ENCODE measurements around the gene RTKN.

RTKN gene

GRCh38 chr2:74458938-74459363, 17.2 kb upstream of the RTKN start:
- Histone ChIP-seq H3K4me2 (ENCODE audit: low read depth, low read length, poor library complexity, severe bottlenecking) (peak overlapping the region; percentile 95), H4K20me1 (ENCODE audit: low read depth, low read length) (no peaks in the 10 kb centered on the region), H3K4me3 (ENCODE audit: insufficient read depth, low read length, poor library complexity, severe bottlenecking) (peak overlapping the region; percentile 86), H3K27me3 (ENCODE audit: low read length) (no peaks in the 10 kb centered on the region), H3F3A (ENCODE audit: insufficient read depth) (peaks cover 14% of the 10 kb centered on the region), H2AFZ (ENCODE audit: low read depth, low read length, severe bottlenecking) (no peak overlapping the region), H3K79me2 (ENCODE audit: insufficient read depth, low read length) (peaks cover 7% of the 10 kb centered on the region; the same call in 1 of the 2 replicates), H3K36me3 (ENCODE audit: low read length) (no peaks in the 10 kb centered on the region; the same call in 1 of the 2 replicates), H3K9ac (ENCODE audit: low read length) (peak overlapping the region; percentile 82), H3K9me2 (replicated peaks; ENCODE audit: insufficient read depth, low read length) (no peaks in the 10 kb centered on the region), H3K9me3 (ENCODE audit: insufficient read depth, low read length) (no peaks in the 10 kb centered on the region), H3K27ac (ENCODE audit: low read depth, low read length) (no peak overlapping the region)
- no peak for TF ChIP-seq CTCF (IDR thresholded peaks at IDR 0.05; ENCODE audit: insufficient read depth, low read length, poor library complexity, severe bottlenecking)
- no peak for TF ChIP-seq EZH2phosphoT487 (conservative IDR thresholded peaks at IDR 0.05; ENCODE audit: low read length)

GRCh38 chr2:74458132-74458937, 16.6 kb upstream of the RTKN start, which contains the start of gene WBP1:
Gene WBP1 (plus strand): TSS chr2:74458438. CDS start chr2:74458603, 165 bp downstream.
- TF ChIP-seq CTCF (IDR thresholded peaks at IDR 0.05; ENCODE audit: insufficient read depth, low read length, poor library complexity, severe bottlenecking) (no peak), EZH2phosphoT487 (conservative IDR thresholded peaks at IDR 0.05; ENCODE audit: low read length) (no peak)
- Histone ChIP-seq H2AFZ (ENCODE audit: low read depth, low read length, severe bottlenecking) (peak within 1 kb of the TSS; percentile 90), H3K79me2 (ENCODE audit: insufficient read depth, low read length) (0 out of 2 replicates have a peak, but pooled peaks cover 6% of the 10 kb centered on the region), H3K27ac (ENCODE audit: low read depth, low read length) (peak within 1 kb of the TSS; percentile 87), H3K9me2 (replicated peaks; ENCODE audit: insufficient read depth, low read length) (no peaks in the 10 kb centered on the region), H3K9me3 (ENCODE audit: insufficient read depth, low read length) (no peaks in the 10 kb centered on the region), H3K4me2 (ENCODE audit: low read depth, low read length, poor library complexity, severe bottlenecking) (peak within 1 kb of the TSS; percentile 95), H3K27me3 (ENCODE audit: low read length) (no peaks in the 10 kb centered on the region), H3K4me3 (ENCODE audit: insufficient read depth, low read length, poor library complexity, severe bottlenecking) (peak within 1 kb of the TSS; percentile 86), H3K36me3 (ENCODE audit: low read length) (no peaks in the 10 kb centered on the region; the same call in 1 of the 2 replicates), H3F3A (ENCODE audit: insufficient read depth) (peaks cover 19% of the 10 kb centered on the region), H3K9ac (ENCODE audit: low read length) (peak within 1 kb of the TSS; percentile 82), H4K20me1 (ENCODE audit: low read depth, low read length) (no peaks in the 10 kb centered on the region)

GRCh38 chr2:74457549-74458131, 15.9 kb upstream of the RTKN start:
- Histone ChIP-seq H3K4me2 (ENCODE audit: low read depth, low read length, poor library complexity, severe bottlenecking) (peak overlapping the region; percentile 86), H3K4me3 (ENCODE audit: insufficient read depth, low read length, poor library complexity, severe bottlenecking) (peak overlapping the region; percentile 64), H2AFZ (ENCODE audit: low read depth, low read length, severe bottlenecking) (peak overlapping the region; percentile 90), H3K27me3 (ENCODE audit: low read length) (no peaks in the 10 kb centered on the region), H3K9me3 (ENCODE audit: insufficient read depth, low read length) (no peaks in the 10 kb centered on the region), H3K36me3 (ENCODE audit: low read length) (no peaks in the 10 kb centered on the region; the same call in 1 of the 2 replicates), H3K9ac (ENCODE audit: low read length) (peak overlapping the region; percentile 77), H3K9me2 (replicated peaks; ENCODE audit: insufficient read depth, low read length) (no peaks in the 10 kb centered on the region), H4K20me1 (ENCODE audit: low read depth, low read length) (no peaks in the 10 kb centered on the region), H3K79me2 (ENCODE audit: insufficient read depth, low read length) (0 out of 2 replicates have a peak, but pooled peaks cover 6% of the 10 kb centered on the region), H3K27ac (ENCODE audit: low read depth, low read length) (peak overlapping the region; percentile 87), H3F3A (ENCODE audit: insufficient read depth) (peaks cover 25% of the 10 kb centered on the region)
- TF ChIP-seq EZH2phosphoT487 (conservative IDR thresholded peaks at IDR 0.05; ENCODE audit: low read length) (no peak), CTCF (IDR thresholded peaks at IDR 0.05; ENCODE audit: insufficient read depth, low read length, poor library complexity, severe bottlenecking) (no peak)

All from SU-DHL-6 (cell line).